ENCODE results near the gene DGKA. TPM values are rescaled to one million over a fixed set of nuclear protein-coding genes. Genes with fewer than 3 reads are reported as not detected.

Gene DGKA
- polyA plus RNA-seq, 1 donor from 2014 or later: 114 TPM

- H3K27me3 Mint-ChIP-seq: no peaks in the 10 kb centered on the region
- no peaks in the 10 kb centered on the region for H3K9me3 Mint-ChIP-seq
- H3K27ac Mint-ChIP-seq: peak overlapping the region; percentile 96 to 98 (median 96)
- H3K4me1 Mint-ChIP-seq: peaks cover 36 to 46% (median 44%) of the 10 kb centered on the region in 3 donors
- H3K4me3 Mint-ChIP-seq: peak overlapping the region; percentile 90 to 99 (median 98)
- H3K36me3 Mint-ChIP-seq: peaks cover 5% of the 10 kb centered on the region
These were observed 4.9 kb upstream of the DGKA start for GRCh38 chr12:55925870-55926737.

GRCh38 chr12:55926738-55927587, 4.0 kb upstream of the DGKA start:
- peaks cover 35 to 45% (median 43%) of the 10 kb centered on the region in 3 donors for H3K4me1 Mint-ChIP-seq
- H3K36me3 Mint-ChIP-seq: peaks cover 5% of the 10 kb centered on the region
- H3K27me3 Mint-ChIP-seq: no peaks in the 10 kb centered on the region
- peak overlapping the region; percentile 90 to 99 (median 98) for H3K4me3 Mint-ChIP-seq
- H3K27ac Mint-ChIP-seq: peak overlapping the region; percentile 96 to 98 (median 96)
- H3K9me3 Mint-ChIP-seq: no peaks in the 10 kb centered on the region

DNA sequence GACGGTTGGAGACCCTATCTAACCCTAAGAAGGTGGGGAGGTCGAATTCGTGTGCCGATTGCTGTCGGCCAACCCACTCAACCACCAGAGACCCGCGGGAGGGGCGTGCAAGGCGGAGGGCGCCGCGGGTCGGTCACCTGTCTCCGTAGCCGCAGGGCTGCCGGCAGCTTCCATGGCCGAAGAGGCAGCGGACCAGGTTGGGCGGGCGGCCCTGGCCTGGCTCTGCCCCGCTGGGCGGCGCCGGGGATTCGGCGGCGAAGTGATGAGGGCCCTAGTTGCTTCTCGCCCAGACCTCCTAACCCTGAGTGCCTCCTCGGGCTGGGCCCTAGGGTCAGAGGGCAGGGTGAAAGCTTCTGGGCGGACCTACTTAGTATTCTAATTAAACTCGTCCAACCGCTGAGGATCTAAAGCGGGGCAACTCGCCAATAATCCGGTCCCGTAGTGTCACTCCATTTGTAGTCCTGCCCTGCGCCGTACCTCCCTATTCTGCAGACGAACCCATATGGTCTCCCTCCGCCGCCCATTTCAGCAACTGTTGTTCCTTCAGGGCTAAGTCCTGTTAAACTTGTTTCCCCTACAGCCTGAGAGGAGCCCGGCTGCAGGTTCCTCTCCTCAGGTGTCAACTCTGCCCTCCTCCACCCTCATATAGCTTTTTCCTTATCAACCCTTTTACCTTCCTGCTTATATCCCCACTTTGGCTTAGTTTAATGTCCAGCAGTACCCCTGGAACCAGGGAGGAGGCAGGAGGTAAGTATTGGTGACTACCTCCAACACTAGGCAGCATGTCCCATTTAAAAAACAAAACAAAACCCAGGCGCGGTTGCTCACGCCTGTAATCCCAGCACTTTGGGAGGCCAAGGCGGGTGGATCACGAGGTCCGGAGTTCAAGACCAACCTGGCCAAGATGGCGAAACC, 3.1 kb upstream of the DGKA start, which contains the start of gene PYM1:
TSS of gene PYM1 (minus strand) at position 307 of the 915 bp plus-strand sequence. CDS start at position 174, 133 bp downstream.
- no peaks in the 10 kb centered on the region for H3K27me3 Mint-ChIP-seq
- H3K36me3 Mint-ChIP-seq: no peaks in the 10 kb centered on the region
- peak within 1 kb of the TSS; percentile 98 to 100 (median 98) for H3K27ac Mint-ChIP-seq
- H3K4me1 Mint-ChIP-seq: peaks cover 40 to 51% (median 44%) of the 10 kb centered on the region in 3 donors
- H3K4me3 Mint-ChIP-seq: peak within 1 kb of the TSS; percentile 90 to 100 (median 98)
- H3K9me3 Mint-ChIP-seq: no peaks in the 10 kb centered on the region

DNA sequence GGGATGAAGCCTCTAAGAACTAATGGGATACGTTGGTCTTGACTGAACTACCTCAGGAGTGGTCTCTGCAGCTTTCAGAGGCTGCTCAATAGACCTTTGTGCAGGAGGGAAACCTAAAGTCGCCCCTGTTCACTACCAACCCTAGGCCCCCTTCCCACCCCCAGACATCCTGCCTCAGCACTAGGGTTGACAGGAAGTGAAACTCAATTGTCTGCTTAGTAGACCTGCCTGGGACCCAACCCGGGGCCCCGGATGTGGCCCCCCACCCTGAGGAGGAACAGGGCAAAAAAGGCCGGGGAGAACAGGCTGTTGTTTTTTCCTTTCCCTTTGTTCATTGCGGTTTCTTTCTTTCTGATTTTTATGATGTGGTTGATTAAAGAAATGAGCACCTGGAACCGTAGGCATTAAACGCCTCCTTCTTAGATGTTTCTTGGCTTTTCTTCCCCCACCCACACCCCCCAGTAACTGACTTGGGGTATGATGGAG, 1.6 kb upstream of the DGKA start:
- Mint-ChIP-seq H3K4me1 (peaks cover 48 to 52% (median 50%) of the 10 kb centered on the region in 3 donors), H3K9me3 (no peaks in the 10 kb centered on the region), H3K4me3 (peak overlapping the region; percentile 90 to 100 (median 98)), H3K27me3 (no peaks in the 10 kb centered on the region), H3K36me3 (no peaks in the 10 kb centered on the region), H3K27ac (peak overlapping the region; percentile 98 to 100 (median 98))

- peak overlapping the region; percentile 98 to 100 (median 98) for H3K27ac Mint-ChIP-seq
- H3K27me3 Mint-ChIP-seq: no peaks in the 10 kb centered on the region
These were observed 386 bp downstream of the DGKA start for GRCh38 chr12:55931317-55931779.

GRCh38 chr12:55931780-55932550, 1.0 kb downstream of the DGKA start:
- H3K4me1 Mint-ChIP-seq: peaks cover 36 to 44% (median 38%) of the 10 kb centered on the region in 3 donors
- H3K27me3 Mint-ChIP-seq: no peaks in the 10 kb centered on the region
- peak overlapping the region; percentile 98 to 100 (median 98) for H3K27ac Mint-ChIP-seq
- H3K4me3 Mint-ChIP-seq: peak overlapping the region; percentile 90 to 100 (median 98)
- H3K9me3 Mint-ChIP-seq: no peaks in the 10 kb centered on the region
- no peaks in the 10 kb centered on the region for H3K36me3 Mint-ChIP-seq

More at GRCh38 chr12:55931317-55931779, 386 bp downstream of the DGKA start:
- Mint-ChIP-seq H3K4me3 (peak overlapping the region; percentile 90 to 100 (median 98)), H3K4me1 (peaks cover 34 to 44% (median 40%) of the 10 kb centered on the region in 3 donors), H3K36me3 (no peaks in the 10 kb centered on the region), H3K9me3 (no peaks in the 10 kb centered on the region)

DNA sequence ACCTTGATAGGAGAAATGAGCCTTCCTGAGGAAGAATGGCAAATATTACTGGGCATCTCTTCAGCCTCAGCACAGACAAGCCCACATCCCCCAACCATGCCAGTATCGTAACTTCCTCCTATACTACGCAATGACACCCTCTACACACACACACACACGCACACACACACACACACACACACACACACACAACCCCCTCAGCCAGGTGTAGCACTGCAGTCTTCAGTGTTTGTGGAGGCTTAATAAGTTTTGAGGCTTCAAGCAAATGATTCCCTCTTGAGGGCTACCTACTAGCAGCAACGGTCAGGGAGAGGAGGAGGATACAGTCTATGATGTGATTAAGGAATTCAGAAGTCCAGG, 1.6 kb downstream of the DGKA start:
- H3K9me3 Mint-ChIP-seq: no peaks in the 10 kb centered on the region
- H3K36me3 Mint-ChIP-seq: no peaks in the 10 kb centered on the region
- peak overlapping the region; percentile 90 to 100 (median 98) for H3K4me3 Mint-ChIP-seq
- no peaks in the 10 kb centered on the region for H3K27me3 Mint-ChIP-seq
- peaks cover 41 to 44% (median 42%) of the 10 kb centered on the region in 3 donors for H3K4me1 Mint-ChIP-seq
- H3K27ac Mint-ChIP-seq: peak overlapping the region; percentile 93 to 100 (median 98)

DNA sequence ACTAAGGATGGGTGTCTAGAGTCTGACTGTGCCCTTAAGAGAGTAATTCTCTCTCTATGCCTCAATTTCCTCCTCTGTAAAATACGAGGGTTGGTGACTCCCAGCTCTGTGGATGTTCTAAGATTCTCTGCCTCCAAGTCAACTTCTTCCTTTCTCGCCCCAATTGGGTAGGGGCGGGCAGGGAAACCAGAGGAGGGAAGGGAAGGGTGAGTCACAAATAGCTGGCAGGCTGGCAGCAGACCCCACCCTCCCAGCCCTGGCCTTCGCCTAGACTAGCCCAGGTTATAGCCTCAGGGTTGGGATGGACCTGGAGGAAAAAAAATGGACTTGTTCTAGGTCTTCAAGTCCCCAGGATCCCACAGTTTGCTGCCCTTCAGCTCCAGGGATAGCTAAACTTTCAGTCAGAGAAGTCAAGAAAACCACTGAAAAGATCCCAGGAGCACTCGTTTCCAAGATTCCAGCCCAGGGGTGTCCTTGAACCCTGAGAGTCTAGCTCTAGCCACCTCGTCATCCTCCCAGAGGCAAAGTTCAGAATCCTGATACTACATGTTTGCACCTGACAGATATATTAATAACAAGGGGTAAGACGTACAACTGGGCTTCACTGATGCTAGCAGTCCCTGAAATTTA, 2.3 kb downstream of the DGKA start:
- Mint-ChIP-seq H3K4me1 (peaks cover 38 to 43% (median 42%) of the 10 kb centered on the region in 3 donors), H3K9me3 (no peaks in the 10 kb centered on the region), H3K36me3 (no peaks in the 10 kb centered on the region), H3K27me3 (no peaks in the 10 kb centered on the region), H3K27ac (peak overlapping the region; percentile 59 to 98 (median 85)), H3K4me3 (peak overlapping the region; percentile 90 to 100 (median 98))

- Mint-ChIP-seq H3K27ac (peak overlapping the region; percentile 29 to 85 (median 59)), H3K27me3 (no peaks in the 10 kb centered on the region), H3K4me1 (peaks cover 37 to 41% (median 40%) of the 10 kb centered on the region in 3 donors), H3K9me3 (no peaks in the 10 kb centered on the region), H3K4me3 (peak overlapping the region; percentile 13 to 47 (median 45)), H3K36me3 (no peaks in the 10 kb centered on the region)
These were observed 3.1 kb downstream of the DGKA start for GRCh38 chr12:55933799-55934742.

DNA sequence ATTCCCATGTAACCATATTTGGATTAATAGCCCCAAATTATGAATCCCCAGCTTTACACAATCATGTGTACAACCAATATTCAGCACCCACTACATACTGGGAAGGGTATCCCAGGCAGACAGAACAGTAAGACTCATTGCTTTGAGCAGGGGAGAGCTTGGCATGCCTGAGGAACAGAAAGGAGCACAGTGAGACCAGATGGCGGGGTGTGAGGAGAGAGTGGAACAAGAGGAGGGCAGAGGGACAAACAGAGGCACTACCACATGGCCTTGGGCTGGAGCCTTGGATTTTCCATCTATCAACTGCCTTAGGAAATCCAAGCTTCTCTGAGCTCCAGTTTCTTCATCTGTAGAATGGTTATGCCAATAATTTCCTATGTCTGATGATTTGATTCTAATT, 3.8 kb downstream of the DGKA start:
- Mint-ChIP-seq H3K4me1 (peaks cover 33 to 36% (median 34%) of the 10 kb centered on the region in 3 donors), H3K27me3 (no peaks in the 10 kb centered on the region), H3K4me3 (peak overlapping the region in 1 of 4 donors; percentile 12), H3K27ac (peak overlapping the region in 2 of 3 donors; percentile 2 to 10), H3K36me3 (no peaks in the 10 kb centered on the region), H3K9me3 (no peaks in the 10 kb centered on the region)

DNA sequence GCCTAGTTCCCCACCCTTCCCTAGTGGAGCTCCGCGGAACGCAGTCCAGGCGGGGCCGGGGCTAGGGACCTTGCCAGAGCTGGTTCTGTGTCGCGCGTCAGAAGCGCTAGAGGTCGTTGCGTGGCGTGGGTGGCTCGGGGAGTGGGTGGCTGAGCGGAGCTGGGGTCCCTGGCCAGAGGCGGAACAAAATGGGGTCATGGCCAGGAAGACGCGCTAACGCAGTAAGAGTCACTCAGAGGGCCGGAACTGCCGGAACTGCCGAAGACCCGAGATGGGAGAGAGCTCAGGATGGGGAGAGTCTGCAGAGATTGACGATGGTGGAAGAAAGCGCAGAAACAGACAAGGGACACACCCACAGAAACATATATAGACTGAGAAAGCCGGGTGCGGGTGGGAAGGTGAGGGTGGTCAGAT, 4.8 kb downstream of the DGKA start:
- Mint-ChIP-seq H3K27me3 (no peaks in the 10 kb centered on the region), H3K27ac (peak overlapping the region in 2 of 3 donors; percentile 14 to 47), H3K9me3 (no peaks in the 10 kb centered on the region), H3K4me3 (peak overlapping the region in 2 of 4 donors; percentile 13 to 23), H3K36me3 (no peaks in the 10 kb centered on the region), H3K4me1 (peaks cover 33 to 39% (median 36%) of the 10 kb centered on the region in 3 donors)

DNA sequence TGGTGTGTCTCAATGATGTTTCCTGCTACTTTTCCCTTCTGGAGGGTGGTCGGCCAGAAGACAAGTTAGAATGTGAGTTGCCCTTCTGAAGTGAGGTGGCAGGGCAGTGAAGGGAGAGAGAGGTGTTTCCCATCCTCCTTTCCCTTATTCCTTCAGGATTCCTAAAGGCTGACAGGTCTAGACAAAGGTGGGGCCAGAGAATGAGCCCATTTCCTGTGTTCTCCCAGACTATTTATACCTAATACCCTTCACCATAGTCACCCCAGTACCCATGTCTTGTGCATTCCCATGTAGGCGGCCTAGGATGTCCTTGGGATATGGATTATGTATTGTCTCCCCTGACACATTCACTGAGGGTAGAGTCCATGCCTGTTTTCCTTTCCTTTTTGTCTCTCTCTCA, 7.0 kb downstream of the DGKA start:
- no peaks in the 10 kb centered on the region for H3K9me3 Mint-ChIP-seq
- H3K4me3 Mint-ChIP-seq: peak overlapping the region in 1 of 4 donors; percentile 73
- peaks cover 19 to 34% (median 33%) of the 10 kb centered on the region in 3 donors for H3K4me1 Mint-ChIP-seq
- H3K36me3 Mint-ChIP-seq: peaks cover 2% of the 10 kb centered on the region
- no peaks in the 10 kb centered on the region for H3K27me3 Mint-ChIP-seq
- peak overlapping the region in 2 of 3 donors; percentile 10 to 46 for H3K27ac Mint-ChIP-seq

Measured in IgD-negative memory B cell (primary cell).